Eye (tissue), 1 donor: Measurements from ENCODE around the gene VASP.

Experiments used
- DNase-seq: peaks from one replicate; pipeline ENCODE4 v3.0.0-alpha.2; 2015

The VASP gene

GRCh38 chr19:45515807-45516401 lies 8.6 kb downstream of the VASP start:
- DNase-seq: no peak

- no peak for DNase-seq
These were observed 10.0 kb downstream of the VASP start for GRCh38 chr19:45517238-45517637.

- DNase-seq: no peak
These were observed 10.6 kb downstream of the VASP start for GRCh38 chr19:45517641-45518468.

- DNase-seq: no peak
These were observed 11.2 kb downstream of the VASP start for GRCh38 chr19:45518469-45518826.

- no peak for DNase-seq
These were observed 15.0 kb downstream of the VASP start for GRCh38 chr19:45522010-45522941.

- DNase-seq: peak; percentile 94
These were observed 16.5 kb downstream of the VASP start for GRCh38 chr19:45523642-45524256.

- no peak for DNase-seq
These were observed 17.4 kb downstream of the VASP start for GRCh38 chr19:45524575-45525129.

GRCh38 chr19:45526143-45526542 lies 18.9 kb downstream of the VASP start:
- peak; percentile 80 for DNase-seq

GRCh38 chr19:45526971-45527370 lies 19.7 kb downstream of the VASP start:
- DNase-seq: no peak

GRCh38 chr19:45527731-45528130 lies 20.5 kb downstream of the VASP start:
- no peak for DNase-seq

- peak; percentile 26 for DNase-seq
These were observed 21.0 kb downstream of the VASP start for GRCh38 chr19:45528149-45528743.

- peak; percentile 77 for DNase-seq
These were observed 21.6 kb downstream of the VASP start for GRCh38 chr19:45528744-45529419.

GRCh38 chr19:45529420-45529785 lies 22.1 kb downstream of the VASP start:
- no peak for DNase-seq

- no peak for DNase-seq
These were observed 24.1 kb downstream of the VASP start for GRCh38 chr19:45531349-45531748.

GRCh38 chr19:45539459-45539858 lies 32.2 kb downstream of the VASP start:
- DNase-seq: no peak

- DNase-seq: no peak
These were observed 35.0 kb downstream of the VASP start for GRCh38 chr19:45542234-45542668.

GRCh38 chr19:45547211-45547770 lies 40.0 kb downstream of the VASP start:
- no peak for DNase-seq

GRCh38 chr19:45547965-45548609 lies 40.8 kb downstream of the VASP start:
- DNase-seq: no peak

- peak; percentile 34 for DNase-seq
These were observed 46.2 kb downstream of the VASP start for GRCh38 chr19:45553464-45553863.

GRCh38 chr19:45554481-45554880 lies 47.2 kb downstream of the VASP start:
- no peak for DNase-seq

GRCh38 chr19:45556835-45557234 lies 49.6 kb downstream of the VASP start:
- DNase-seq: no peak
